ENCODE data around the gene MRM2.

MRM2 gene

DNA sequence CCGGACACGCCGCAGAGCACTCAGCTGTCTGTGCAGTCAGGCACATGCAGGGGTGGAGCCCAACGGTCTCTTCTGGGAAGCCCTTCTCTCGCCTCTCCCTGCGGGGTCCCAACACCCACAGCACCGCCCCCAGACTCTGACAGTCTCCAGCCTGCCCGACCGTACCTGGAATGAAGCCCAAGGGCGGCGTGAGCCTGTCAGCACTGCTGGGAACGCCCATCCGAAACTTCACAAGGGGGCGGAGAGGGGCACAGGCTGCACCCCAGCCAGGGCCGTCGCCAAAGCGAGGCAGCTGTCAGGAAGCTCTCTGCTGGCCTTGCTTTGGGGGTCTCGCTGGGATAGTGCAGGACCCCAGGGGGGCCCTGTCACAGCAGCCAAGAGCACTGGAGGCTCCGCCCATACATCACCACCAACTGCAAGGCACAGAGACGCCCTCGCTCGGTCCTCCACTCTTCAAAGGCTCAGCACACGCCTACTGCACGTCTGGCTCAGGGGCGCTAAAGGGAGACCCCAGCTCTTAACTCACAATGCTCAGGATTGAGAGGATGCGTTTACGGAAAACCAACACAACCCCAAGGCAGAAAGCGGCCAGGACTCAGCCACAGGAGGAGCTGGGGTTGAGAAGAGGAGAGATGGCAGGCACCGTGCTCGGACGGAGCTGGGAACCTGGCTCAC is 40.2 kb downstream of the MRM2 start:
- DNase-seq, result no peak

DNA sequence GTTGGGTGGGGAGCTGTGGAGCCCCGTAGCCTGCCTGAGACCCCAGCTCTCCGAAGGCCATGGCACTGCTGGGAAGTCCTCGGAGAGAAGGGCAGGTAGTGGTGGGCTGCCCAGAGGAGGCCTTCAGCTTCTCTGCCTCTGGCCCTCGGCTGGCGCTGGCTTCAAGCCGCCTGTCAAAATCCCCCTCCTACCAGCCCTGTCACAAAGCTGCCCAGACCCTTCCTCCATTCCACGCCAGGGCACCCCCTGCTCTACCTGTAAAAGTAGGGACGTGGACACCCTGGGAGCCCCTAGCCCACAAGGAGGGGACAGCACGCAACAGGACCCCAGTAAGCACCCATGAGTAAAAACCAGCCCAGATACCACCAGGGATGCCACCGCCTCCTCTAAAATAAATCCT is 40.9 kb downstream of the MRM2 start:
- DNase-seq, result no peak

DNA sequence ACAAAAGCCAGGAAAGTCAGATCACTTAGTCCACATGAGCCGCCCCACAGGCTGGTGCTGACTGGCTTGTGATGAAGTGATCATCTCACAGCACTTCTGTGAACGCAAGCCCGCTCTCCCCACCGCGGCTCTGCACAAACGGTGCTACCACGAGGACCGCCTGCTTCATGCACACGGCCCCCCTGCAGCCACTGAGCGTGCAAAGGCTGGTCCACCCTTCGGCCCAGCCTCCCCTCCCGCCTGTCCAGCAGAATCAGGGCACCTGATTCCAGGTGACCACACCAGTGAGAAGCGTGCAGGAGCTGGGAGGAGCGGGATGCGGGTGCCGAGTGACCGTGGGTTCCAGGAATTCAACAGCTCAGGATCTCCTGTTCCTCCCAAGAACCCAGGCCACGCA is 41.4 kb downstream of the MRM2 start:
- no peak for DNase-seq

DNA sequence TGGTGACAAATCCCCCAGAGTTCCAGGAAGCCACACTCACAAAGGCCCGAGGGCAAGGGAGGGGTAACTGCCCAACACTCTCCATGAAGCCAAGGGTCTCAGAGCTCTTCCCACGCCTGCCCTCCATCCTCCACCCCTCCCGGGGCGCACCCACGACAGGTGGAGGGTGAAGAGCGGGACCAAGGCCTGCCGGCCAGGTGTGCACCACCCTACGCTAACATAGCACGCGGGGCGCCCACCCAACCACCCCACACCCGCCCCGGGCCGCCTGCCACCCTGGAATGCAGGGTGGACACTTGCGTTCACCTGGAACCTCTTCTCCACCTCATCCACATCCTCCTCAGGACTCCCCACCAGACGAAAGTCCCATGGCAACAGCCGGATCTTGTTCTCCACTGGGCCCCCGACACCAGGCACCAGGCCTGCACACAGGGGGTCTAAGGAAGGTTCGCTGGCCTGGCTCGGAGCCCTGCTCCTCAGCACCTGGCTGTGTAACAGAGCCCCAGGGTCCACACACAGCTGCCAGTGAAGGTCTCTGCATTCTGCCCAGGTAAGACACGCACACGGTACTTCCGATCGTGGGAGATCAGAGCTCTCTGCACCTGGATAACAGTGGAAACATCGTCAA is 41.9 kb downstream of the MRM2 start:
- DNase-seq, result no peak

DNA sequence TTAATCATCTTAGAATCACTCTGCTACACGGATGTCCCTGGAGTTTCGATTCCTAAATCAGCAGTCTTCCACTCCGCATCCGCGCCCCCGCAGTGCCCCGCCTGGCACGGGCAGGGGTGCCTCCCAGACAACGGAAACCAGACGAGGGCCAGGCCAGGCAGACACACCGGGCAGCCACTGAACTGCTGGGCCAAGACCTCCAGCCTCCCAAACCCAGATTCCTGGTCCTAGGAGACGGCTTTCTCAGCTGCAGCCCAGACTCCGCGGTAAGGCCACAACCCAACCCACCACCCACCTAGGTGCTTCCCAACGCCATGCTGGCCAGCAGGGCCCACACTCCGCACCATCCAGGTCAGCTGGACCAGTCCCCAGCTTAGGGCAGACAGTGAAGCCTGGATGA is 42.5 kb downstream of the MRM2 start:
- no peak for DNase-seq

DNA sequence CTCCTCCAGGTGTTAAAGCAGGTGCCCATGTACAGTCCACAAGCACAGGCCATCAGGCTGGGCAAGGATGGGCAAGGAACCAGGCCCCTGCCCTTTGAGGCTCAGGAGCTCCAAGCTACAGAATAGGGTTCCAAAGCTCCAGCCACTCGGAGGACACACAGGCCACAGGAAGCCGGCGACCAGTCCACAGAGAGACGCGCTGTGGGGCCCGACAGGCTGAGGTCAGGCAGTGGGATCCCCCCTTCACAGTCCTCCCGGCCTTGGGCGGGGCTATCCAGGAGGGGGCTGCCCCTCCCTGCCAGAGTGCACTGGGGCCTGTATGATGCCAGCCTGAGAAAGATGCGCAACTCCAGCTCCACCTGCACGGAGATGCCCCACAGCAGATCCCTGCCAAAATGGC is 43.2 kb downstream of the MRM2 start:
- DNase-seq, result no peak

DNA sequence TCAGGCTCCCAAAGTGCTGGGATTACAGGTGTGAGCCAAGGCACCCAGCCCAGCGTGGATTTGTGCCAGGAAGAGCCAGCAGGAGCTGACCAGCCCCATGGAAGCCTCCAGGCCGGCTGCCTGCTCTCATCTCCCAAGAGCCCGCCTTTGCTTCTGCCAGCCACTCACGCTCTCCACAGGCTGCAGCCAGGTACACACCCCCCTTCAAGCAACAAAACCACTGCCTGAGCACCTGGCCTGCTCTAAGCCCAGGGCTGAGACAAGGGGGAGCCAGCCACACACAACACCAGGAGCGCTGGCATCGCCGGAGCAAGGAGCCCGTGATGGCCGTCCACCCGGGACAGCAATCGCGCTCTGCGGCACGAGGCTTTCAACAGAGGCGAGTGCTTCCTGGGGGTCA is 43.8 kb downstream of the MRM2 start:
- DNase-seq, result no peak

DNA sequence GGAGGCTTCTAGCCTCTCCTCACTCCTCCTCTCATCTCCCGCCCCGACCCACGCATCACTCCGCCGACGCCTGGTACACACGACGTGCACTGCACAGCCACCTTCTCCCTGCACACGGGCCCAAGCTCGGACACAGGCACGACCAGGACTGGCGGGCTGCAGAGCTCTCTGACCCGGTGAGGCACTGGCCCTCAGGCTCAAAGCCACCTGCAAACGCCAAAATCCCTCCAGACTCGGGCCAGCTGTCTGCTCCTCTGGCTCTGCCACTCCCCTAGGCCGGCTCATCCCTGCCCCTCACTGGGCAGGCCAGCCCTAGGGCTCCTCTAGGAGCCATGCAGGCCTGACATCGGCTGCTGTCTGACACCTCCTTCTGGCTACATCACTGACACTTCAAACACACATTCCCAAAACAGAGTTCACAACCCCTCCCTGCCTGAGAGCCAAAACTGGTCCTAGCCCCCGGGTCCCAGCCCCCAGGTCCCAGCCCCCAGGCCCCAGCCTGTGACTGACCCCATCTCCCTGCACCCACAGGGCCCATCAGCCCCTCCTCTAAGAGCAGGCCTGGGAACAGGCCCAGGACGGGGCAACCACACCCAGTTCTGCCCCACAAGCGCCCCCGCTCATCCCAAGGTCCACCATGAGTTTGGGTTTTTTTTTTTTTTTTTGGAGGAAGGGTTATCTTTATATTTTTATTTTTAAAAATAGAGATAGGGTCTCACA is 44.4 kb downstream of the MRM2 start:
- DNase-seq, result no peak

DNA sequence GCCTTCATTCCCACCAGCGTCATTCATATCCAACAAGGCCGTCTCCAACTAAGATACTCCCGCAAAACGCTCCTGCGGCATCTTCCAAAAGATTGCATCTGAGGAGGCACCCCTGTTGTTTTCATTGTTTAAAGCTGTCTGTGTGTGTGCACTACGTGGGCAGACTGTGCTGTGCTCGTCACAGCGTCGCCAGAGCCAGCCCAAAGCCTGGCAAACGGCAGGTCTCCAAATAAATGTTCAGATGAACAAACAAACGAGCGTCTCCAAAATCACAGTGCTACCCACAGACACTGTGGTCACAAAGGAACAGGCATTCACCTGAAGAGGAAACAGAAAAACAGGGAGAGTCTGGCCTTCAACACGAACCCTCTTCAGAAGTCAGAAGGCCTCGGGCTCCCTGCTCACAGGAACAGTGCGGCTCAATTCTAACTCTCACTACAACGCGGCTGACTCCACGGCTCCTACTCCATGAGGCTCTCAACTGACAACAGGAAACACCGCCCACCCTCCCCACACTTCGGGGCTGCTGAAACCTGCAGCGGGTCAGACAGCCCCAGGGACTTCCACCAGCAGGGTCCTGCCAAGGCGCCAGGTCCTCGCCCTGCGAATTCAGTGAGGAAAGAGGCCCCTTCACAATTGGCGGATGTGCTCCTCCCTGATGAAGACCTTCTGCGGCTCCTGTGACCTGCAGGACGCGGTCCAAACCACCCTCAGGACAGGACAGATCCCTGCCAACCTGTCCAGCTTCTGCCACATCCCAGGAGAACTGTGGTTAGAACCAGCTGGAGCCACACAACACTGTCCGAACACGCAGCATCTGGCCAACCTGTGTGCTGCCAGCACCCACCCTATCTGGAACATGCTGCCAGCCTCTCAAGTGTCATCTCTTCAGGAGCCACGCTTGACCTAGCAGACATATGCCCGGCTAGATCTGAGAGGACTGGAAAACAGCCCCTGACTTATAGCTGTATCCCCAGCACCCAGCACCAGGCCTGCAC is 45.3 kb downstream of the MRM2 start:
- no peak for DNase-seq

DNA sequence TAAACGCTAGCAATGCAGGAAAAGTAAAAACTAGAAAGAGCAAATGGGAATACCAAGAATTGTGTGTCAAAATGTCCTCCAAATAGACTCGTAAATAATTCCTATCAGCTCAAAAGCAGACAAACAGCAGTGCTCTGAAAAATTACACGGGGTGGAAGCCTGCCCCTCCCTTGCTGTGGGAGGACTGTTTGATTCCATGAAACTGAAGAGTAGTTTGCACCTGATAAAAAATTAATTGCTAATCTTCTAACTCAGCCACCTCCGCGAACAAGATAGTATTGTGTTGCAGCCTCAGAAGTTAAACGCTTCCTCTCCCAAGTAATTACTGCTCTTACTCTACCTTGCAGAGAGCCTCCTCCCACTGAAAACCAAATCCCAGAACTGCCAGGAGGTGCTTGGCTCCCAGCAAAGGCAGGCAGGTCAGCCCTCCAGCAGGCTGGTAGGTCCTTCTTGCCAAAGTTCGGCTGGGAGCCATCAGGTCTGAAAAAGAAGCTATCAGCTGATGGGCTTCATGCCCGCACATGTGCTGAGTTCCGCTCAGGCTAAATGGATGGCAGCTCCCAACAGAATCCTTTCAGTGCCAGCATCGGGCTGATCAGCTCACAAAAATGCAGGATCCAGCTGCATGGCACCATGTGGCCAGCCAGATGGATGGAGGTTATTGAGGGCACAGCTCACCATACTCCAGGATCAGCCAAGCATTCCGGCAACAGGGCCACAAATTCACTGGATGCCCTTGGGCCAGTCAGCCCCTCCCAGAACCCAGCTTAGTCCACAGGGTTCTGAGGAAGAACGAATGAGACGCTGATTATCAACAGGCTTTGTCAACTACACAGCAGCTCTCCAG is 46.4 kb downstream of the MRM2 start:
- no peak for DNase-seq

DNA sequence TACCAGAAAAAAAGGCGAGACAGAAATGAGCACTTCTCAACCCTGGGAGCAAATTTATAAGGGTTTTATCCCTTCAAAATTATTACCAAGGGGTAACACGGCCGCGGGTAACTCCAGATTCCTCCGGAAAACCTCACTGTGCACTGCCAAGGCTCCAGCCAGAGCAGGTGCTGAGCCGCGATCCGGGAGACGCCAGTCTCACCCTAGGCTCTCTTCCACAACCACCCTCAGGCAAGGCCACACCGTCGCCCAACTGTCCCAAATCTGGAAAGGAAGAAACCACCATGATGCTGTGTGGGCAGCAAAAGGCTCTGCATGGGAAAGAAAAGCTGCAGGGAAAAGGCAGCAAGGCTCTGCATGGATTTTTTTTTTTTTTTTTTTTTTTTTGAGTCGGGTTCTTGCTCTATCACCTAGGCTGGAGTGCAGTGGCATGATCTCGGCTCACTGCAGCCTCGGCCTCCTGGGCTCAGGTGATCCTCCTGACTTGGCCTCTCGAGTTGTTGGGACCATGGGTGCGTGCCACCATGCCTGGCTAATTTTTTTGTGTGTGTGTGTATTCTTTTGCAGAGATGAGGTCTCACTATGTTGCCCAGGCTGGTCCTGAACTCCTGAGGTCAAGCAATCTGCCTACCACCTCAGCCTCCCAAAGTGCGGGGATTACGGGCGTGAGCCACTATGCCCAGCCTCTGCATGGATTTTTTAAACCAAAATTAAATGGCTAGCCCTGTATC is 48.3 kb downstream of the MRM2 start:
- DNase-seq, result no peak

DNA sequence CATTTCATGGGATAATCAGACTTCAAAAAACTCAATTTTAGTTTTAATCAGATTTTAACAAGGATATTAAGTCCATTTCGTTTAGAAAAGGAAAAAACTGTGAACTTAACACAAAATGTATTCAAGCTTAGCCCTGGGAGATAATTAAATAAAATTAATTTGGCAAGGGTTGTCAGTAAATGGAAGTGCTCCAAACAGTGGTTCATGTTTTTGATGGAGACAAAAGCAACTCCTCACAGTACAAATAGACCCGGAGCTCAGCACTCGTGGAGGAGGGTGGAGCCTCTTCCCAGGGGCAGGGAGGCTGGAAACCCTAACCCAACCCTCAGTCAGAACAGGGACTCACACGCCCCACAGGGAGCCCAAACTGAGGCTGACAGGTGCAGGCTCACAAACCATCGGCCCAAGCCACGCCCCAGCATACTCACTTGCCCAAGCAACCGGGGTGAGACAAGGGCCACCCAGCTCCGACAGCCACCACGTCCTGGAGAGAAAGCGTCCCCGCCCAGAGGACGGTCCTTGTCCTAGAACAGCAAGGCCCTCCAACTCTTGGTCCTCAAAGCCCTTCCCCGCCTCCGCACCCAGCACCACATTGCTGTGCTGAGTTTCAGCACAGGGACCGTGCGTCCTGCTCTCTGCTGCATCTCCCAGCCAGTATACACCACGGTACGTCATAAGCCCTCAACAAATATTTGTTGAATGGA is 49.0 kb downstream of the MRM2 start:
- DNase-seq, result no peak

DNA sequence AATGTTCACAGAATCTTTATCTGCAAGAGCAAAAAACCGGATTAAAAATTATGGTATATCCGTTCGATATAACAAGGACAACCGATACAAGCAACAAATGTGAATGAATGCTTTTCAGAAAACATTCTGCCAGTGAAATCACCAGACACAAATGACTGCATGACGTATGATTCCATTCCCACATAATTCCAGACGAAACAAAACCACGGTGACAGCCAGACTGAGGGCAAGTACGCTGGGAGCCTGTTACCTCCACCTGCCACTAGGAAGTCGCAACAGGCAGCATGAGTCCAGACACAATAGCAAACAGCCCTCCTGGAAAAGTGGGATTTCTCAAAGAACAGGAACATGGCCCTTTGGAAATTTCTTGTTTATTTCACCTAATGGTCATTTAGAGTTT is 51.0 kb downstream of the MRM2 start:
- no peak for DNase-seq

DNA sequence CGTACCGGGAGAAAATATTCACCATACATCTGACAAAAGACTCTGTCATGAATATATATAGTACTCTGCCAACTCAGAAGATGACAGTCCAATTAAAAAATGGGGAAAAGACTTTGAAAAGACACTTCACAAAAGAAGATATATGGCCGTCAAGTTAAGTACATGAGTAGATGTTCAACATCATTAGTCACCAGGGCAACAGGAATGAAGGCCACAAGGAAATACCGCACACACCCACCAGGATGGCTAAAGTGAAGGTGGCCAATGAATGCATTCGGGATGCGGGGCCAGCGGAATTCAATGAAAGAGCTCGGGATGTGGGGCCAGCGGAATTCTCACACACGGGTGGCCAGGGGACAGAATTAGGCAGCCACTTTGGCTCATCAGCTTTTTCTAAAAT is 51.5 kb downstream of the MRM2 start:
- DNase-seq, result no peak

DNA sequence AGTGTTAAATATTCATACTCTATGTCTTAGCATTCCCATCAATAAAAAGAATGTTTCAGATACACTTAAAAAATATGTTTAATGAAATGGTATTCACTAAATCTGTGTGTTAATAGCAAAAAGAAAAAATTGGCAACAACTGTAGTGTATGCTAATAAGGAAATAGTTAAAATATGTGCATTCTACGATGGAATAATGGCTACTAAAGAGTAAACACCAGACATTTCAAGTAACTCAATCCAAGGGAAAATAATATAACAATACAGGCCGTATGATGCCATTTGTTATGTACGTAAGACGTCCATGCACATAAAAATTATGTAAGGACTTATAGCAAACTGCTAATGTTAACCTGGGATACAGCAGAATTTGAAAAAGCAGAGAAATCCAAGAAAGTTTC is 55.8 kb downstream of the MRM2 start:
- no peak for DNase-seq

DNA sequence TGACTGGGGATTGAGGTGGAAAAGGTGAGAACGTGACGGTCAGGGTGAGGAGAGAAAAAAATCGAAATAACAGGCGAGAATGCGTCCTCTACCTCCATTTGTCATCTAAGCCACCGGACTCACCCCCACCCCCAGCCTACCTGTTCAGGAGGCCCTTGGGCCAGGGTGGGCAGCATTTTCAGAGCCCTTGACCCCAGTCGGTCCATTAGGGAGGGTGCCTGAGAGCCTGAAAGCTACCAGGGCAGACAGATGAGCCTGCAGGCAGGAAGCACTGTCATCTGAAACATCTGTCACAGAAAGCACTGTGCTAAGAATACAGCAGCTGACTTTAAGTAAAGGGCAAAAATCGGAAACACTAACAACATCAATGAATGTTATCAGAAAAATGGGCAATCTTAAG is 56.3 kb downstream of the MRM2 start:
- no peak for DNase-seq
